Testis (tissue), 2 donors: ENCODE results near the gene GMPS.

Experiments
- CTCF ChIP-seq, 3 experiments: fragments of 450-650 bp in 2 of 3; fragments of 200-600 bp in 1 of 3; sonication (generic) in 1 of 3; IDR thresholded peaks; one replicate each; pipeline ENCODE4 v1.5.1; 2016 to 2019; ENCODE audit warnings: antibody characterized with exemption in 3 of 3, mild to moderate bottlenecking in 2 of 3, moderate library complexity in 1 of 3
- POLR2A ChIP-seq: fragments of 450-650 bp; IDR thresholded peaks from one replicate; pipeline ENCODE4 v1.6.1; 2017; ENCODE audit warnings: antibody characterized with exemption, mild to moderate bottlenecking, moderate library complexity

GRCh38 chr3:155880286-155880685 is 9.8 kb downstream of the GMPS start:
- TF ChIP-seq CTCF (IDR thresholded peaks at IDR 0.05): no peak
- no peak for TF ChIP-seq POLR2A
